Peyer's patch (tissue), 4 donors: ENCODE data around the gene OCA2.

Experiments
- CTCF ChIP-seq, 6 experiments: fragments of 450-650 bp in 4 of 6; fragments of 200-600 bp in 2 of 6; sonication (generic) in 1 of 6; IDR thresholded peaks; one replicate each; pipeline ENCODE4 v1.5.1; 2017 to 2019; ENCODE audit warnings: antibody characterized with exemption in 6 of 6, mild to moderate bottlenecking in 3 of 6, moderate library complexity in 1 of 6
- POLR2A ChIP-seq, 2 donors: fragments of 450-650 bp; IDR thresholded peaks; one replicate each; pipeline ENCODE4 v1.5.1; 2017; ENCODE audit warnings: antibody characterized with exemption in 2 of 2, mild to moderate bottlenecking in 2 of 2, moderate library complexity in 2 of 2

GRCh38 chr15:27742751-27743477 is 356.2 kb downstream of the OCA2 start:
- TF ChIP-seq POLR2A (IDR thresholded peaks at IDR 0.05) (no peak), CTCF (IDR thresholded peaks at IDR 0.05) (no peak)
